HG03039 (cell line): ENCODE measurements around the gene PDE4D.
"Not testable (repeated sequence)": the region's sequence is repeated elsewhere in the genome, so short reads cannot be mapped to it uniquely, and the experiment has no call there.

Experiments used
- ATAC-seq: cut with Tn5 transposase; IDR thresholded peaks from one replicate; pipeline ENCODE4 v1.9.1; 2021; ENCODE audit warnings: mild to moderate bottlenecking, moderate library complexity; ENCODE audit not compliant: unreplicated experiment

Gene PDE4D

DNA sequence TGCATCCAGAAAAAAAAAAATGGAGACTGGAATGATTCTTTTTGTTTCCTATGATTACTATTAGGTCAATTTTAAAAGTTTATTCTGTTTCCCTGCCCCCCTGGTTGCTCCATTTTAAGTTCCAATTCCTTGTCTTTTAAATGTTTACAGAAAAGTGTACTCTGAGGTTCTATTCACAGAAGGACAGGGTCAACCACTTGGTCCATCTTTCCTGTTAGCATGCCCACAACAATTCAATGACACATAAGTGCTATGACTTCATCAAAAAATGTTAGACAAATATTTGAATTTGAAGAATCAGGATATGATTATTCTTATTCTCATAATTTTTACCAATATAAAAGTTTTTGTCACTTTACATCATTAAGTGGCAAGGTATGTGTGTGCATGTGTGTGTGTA, 123.7 kb downstream of the PDE4D start:
- no peak for ATAC-seq

DNA sequence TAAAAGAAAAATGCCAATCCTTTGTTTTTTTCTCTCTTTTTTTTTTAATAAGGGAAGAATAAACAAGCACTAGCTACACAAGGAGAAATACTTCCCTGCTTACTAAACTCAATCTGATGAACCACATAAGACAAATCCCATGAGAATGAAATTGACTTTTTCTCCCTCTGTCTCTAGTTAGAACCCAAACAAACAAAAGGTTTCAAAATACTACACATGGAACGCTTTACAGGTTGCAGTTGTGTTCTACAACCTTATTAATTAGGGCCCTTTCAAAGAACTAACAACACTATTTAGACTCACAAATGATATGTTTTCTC, 124.5 kb downstream of the PDE4D start:
- no peak for ATAC-seq

DNA sequence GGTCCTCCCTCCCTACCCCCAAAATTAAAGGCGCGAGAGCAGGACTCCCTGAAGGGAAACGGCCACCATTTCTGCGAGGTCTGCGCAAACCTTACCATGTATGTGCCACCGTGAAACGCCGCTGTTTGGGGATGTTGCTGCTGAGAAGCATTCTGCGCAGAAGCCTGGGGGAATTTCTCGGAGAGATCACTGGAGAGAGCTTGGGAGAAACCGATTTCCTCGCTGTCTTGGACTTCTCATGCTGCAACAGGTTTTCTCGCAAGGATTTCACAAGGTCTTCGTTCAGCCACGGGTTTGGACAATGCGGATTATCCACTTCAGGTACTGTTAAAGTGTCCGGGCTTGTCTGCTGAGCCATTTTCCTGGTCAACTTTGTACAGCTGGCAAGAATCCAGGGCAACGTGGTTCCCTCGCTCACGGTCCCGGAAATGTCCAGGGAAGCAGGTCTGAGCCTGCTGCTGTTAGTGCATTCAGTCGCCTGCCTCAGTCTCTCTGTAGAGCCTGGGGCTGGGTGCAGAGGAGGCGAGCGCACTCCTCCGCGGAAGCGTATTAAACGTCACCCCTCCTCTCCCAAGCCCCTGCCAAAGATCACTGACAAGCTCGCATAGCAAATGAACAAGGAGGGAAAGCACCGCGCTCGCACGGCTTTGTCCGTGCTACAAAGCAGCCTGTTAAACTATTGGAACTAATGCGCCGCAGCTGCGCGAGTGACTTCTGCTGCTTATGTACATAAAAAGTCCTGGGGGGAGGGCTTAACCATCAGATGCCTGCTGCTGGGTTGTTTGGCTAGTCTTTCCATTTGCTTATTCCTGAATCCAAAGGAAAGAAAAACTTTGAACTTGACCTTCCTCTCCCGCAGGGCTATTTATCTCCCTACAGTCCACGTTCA, 125.1 kb downstream of the PDE4D start:
- no peak for ATAC-seq

DNA sequence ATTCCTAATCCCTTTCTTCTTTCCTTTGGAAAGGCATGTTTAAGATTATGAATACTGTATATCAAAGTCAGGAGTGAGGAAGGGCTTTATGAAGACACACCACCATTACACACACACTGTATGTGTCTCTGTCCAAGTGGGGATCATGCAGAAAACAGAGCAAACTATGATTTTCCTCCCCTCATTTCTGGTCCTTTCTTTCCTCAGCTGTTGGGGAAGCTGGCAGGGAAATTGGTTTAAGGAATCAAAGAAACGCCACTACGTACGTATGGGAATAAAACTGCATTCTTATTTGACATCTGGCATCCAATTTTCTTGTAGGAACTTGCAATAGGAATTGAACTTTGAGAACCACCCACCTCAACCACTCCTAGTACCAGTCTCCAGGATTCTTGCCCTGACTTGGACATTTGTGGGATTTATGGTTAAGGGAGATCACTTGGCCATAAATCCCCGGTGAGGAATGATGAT, 125.8 kb downstream of the PDE4D start:
- ATAC-seq: no peak

DNA sequence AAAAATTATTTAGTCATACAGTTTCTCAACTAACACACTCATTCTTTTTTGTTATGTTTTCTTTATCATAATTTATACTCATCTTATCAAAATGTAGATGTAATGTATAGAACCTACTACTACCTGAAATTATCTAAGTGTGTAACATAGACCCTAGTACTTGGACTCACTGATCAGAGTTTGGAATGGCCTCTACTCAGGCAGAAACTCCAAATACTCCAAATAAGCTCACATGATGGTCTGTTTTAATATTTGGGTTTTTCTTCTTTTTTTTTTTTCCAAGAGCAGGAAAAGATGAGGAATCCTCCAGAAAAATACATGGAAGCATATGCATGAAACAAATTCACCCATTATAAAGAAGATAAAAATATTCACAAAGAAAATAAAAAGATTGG, 126.3 kb downstream of the PDE4D start:
- no peak for ATAC-seq

DNA sequence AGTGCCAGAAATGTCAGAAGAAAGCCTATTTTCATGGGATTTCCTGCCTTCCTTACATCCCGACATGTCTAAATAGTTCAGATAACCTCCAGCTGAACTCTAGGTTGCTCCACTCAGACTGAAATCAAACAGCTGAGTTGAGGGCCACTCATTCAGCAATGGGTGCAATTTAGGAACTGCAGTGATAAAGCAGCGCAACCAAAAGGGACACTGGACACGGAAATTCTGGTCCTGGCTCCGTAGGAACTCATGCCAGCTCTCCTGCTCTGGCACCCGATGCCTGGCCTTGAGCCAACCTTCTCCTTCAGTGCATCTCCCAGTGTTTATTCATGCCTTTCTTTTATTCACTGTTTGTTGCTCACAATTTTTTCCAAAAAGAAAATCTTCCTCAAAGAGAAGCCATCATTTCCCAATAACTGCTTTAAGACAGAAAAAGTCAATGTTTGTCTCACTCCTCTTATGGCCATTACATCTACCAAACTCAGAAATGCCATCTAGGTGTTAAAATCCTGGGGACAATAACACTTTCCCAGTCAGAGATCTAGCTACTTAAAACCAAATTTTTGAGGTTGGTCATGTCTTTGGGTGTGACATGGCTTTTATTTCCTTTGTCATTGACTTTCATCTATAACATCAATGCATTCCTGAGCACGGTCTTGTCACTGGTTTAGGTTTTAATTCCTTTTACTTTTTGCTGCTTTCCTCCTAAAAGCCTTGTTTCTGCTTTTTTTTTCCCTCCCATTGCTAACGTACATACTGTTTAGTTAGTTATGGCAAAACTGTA, 126.9 kb downstream of the PDE4D start:
- no peak for ATAC-seq

DNA sequence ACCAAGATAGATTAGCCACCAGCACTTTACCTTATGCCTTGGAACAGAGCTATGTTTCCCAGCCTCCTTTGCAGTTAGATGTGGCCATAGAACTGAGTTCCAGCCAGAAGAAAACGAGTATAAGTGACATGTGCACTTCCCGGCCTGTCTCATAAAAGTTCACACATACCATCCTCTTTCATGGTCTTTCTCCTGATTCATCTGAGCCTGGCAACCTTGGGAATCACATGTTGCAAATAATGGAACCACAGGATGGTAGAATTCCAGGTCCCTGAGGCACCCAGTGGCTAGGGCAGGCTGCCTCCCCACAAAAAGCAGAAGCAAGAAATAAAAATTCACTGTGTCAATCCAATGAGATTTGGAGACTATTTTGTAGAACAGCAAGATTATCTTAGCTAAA, 128.1 kb downstream of the PDE4D start:
- ATAC-seq: no peak

DNA sequence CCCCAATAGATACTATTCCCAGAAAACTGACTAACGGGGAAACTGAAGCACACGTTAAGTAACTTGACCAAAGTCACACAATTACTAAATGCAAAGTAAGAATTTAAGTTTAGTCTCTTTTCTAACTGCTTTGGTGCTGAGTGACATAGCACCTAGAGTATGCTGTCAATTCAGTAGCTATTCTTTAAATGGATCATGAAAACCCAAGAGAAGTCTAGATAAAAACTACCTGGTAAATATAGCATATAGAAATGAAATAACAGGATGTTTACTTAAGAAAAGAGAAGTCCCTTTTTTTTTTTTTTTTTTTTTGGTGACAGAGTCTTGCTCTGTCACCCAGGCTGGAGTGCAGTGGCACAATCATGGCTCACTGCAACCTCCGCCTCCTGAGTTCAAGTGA, 129.2 kb downstream of the PDE4D start:
- no peak for ATAC-seq

DNA sequence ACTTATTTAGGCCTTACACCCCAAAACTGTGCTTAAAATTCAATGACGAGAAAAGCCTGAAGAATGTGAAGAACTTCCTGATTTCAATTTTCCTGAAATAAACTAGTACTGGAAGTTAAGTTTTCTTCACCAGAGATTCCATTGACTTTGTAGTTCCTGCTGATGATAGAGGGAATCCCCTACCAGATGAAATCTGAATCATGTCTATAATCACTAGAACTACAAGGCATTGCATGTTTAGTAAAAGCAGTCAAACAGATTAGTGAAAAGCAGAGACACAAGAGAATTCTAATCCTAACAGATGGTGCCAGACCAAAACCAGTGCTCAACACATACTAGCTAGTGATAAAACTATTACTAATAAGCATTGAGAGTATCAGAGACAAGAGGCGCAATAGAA, 130.0 kb downstream of the PDE4D start:
- no peak for ATAC-seq

DNA sequence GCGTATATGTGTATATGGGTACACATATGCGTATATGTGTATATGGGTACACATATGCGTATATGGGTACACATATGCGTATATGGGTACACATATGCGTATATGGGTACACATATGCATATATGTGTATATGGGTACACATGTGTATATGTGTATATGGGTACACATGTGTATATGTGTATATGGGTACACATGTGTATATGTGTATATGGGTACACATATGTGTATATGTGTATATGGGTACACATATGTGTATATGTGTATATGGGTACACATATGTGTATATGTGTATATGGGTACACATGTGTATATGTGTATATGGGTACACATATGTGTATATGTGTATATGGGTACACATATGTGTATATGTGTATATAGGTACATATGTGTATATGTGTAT, 131.3 kb downstream of the PDE4D start:
- not testable (repeated sequence) for ATAC-seq

DNA sequence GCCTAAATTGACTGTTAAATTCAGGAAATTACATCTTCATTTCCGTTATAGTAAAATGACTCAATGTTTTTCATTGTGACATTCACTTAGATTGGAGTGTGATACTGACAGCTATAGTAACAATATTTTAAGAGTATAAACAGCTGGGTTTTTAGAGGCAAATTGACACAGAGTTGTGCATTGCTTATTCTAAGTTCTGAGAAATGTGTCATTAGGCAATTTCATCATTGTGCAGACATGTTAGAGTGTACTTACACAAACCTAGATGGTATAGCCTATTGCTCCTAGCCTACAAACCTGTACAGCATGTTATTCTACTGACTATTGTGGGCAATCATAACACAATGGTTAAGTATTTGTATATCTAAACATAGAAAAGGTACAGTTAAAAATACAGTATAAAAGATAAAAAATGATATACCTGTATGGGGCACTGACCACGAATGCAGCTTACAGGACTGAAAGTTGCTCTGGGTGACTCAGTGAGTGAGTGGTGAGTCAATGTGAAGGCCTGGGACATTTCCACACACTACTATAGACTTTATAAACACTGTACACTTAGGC, 132.7 kb downstream of the PDE4D start:
- ATAC-seq: no peak

DNA sequence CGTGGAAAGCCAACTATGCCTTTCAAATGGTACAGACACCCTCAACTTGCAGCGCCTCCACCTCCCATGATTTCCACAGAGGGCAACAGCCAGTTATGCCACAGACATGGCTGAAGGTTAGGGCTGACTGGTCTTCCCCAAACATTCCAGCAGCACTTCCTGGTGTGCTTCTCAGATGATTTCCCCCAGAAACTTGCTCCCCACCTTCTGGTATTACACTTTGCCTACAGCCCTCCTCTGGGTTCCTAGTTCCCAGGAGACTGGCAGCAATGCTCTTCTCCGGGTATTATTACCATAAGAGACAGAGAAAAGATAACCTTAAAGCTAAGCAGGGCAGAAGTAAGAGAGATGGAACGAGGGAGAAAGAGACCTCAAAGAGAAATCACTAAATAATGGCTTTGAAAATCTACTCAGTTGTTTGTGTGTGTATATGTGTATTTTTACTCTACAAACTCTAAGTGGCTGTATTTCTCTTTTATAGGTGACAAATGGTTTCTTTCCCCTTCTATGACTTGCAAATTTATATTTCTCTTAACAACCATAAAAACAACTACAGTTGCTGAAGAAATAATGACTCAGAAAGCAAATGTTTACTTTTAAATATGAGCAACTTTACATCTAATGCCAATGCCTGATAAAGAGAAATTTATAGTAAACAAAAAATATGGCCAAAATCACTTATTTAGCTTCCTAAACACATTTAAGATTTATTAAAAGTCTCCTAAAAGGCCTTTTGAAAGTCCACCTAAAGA, 133.8 kb downstream of the PDE4D start:
- no peak for ATAC-seq

DNA sequence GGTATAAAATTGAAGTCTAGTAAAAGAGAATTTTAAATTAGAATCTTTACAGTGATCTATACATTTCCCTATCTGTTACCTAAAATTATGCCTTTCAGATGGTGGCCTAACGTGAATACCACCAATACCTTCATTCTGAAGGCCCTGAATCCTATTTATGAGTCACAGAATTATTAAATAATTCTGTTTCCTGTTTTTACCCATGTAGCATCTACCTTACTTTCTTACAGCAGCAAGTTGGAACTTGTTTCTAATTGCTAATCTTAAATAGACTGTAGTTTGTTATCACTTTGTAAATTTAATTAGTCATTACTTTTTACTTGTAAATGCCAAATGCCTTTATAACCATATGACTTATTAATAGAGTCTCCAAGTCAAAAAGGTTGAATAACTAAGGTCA, 135.0 kb downstream of the PDE4D start:
- ATAC-seq: no peak

DNA sequence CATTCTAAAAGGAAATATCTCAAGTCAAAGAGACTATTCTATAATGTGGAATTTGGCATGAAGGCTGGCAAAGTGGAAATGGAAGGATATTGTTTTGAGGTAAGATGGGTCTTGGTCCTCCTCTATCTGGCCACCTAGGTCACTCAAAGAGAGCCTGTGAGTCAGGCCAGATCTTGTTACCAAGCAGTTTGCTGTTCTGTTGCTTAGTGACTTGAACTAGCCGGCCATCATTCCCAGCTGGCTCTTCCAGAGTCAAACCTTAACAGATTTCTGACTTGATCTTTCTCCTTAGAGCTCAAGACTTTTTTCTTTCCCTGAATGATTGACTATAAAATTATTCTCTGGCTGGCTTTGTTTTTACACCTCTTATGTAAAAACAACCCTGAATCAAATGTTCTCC, 136.1 kb downstream of the PDE4D start:
- ATAC-seq: no peak

DNA sequence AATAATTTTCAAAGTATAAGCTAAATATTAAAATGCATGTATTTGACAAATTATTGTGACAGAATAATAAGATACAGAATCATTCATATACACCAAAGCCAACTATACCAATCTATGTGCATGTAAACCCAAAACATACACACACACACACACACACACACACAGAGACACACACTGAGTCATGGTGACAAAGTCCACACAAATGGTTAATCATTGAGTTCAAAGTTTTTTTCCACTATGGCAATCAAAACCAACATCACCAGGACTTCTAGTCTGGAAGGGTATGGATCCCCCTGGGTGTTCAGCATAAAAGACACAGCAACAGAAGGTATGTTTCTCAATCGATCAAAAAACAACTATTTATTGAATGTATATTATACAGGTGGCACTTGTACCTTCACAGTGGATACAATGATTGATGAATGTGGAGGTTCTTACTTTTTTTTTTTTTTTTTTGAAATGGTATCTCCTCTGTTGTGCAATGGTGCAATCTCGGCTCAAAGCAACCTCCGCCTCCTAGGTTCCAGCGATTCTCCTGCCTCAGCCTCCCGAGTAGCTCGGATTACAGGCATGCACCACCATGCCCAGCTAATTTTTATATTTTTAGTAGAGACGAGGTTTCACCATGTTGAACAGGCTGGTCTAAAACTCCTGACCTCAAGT, 137.0 kb downstream of the PDE4D start:
- ATAC-seq: no peak

DNA sequence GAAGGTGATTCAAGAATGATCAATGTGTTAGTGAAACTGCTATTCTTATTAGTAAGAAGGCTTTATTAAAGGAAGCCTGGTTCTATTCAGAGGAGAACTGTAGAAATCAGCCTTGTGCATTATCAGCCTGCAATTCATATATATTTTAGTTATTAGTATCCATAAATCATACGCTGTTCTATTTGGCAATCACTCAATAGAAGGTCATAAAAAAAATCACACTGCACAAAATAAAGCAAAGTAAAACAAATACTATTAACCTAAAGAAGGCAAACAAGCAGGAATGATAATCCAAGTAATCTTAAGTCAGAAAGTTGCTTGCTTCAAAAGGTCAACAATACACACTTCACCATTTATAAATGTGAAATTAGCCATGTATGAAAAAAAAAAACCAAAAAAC, 138.1 kb downstream of the PDE4D start:
- ATAC-seq: no peak

DNA sequence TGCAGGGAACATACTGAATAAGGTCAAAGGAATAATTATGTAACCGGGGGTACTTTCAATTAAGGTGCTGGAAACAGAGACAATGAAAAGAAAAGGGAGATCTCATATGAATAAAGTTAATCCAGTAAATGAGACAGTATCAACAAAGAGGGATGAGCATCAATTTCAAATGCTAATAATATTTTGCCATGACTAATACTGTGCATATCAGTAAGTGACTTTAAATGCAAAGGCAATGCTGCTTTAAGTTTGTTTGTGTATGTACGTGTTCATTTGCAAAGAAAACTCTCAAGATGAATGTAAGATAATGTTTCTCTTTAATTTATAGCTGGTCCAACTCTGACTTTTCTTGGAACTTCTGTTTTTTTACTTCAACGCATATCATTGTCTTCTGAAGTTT, 139.9 kb downstream of the PDE4D start:
- no peak for ATAC-seq

DNA sequence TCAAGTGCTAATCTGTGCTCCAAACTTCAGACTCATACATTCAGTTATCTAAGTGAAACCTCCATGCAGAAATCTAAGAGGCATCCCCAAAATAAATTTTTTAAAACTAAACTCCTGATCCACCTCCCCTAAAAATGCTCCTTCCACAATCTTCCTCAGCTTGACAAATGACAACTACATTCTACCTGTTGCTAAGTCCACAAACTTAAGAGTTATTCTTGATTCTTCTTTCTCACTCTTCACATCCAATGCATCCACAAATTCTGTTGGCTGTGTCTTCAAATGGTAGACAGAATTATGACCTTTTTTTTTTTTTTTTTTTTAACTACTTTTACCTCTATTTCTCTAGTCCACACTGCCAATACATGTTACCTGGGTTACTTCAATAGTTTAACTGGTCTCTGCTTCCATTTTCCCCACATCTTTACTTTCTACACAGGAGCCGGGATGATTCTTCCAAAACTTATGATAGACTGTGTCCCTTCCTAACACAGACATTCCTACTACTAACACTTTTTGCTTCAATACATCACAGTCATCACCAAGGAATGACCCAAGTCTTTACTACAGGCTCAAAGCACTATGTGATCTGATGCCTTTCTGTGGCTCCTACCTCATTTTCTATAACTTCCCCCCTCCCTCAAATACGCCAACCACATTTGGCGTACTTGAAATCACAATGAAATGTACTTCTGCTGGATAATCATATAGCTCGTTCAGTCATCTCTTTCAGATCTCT, 143.6 kb downstream of the PDE4D start:
- ATAC-seq: no peak

DNA sequence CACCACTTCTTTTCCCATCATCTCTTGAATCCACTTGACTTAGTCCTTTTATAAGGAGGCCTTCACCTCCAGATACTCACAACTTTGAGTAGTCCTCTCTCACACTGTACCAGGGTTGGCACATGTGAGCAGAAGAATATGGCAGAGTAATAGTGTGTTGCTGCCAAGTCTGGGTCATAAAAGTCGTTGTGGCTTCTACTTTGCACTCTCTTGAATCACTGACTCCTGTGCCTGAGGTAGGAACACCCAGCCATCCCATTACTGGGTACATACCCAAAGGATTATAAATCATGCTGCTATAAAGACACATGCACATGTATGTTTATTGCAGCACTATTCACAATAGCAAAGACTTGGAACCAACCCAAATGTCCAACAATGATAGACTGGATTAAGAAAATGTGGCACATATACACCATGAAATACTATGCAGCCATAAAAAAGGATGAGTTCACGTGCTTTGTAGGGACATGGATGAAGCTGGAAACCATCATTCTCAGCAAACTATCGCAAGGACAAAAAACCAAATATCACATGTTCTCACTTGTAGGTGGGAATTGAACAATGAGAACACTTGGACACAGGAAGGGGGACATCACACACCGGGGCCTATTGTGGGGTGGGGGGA, 145.4 kb downstream of the PDE4D start:
- ATAC-seq: not testable (repeated sequence)
